ENCODE data around the gene POC1A. TPM values are rescaled to one million over a fixed set of nuclear protein-coding genes. Genes with fewer than 3 reads are reported as not detected.
A peak's percentile ranks its signal among the peaks of the same experiment; 100 is the strongest.

The POC1A gene
- total and polyA plus RNA-seq, 2 donors (not counting 1 experiment from before 2014, with no cell fraction given) = 1.7 to 2.8 TPM

- peak overlapping the region; percentile 92 for H3K4me3 Mint-ChIP-seq
- Histone ChIP-seq H3K4me1 (ENCODE audit: control insufficient read depth in 2 of 2, insufficient read depth in 2 of 2, low read length in 2 of 2) (peaks cover 47 to 60% of the 10 kb centered on the region in 2 donors), H3K36me3 (replicated peaks in 1 of 2; ENCODE audit: control extremely low read depth in 1 of 2, control insufficient read depth in 1 of 2, extremely low read depth in 1 of 2, insufficient read depth in 2 of 2, low read length in 1 of 2) (peaks cover 0 to 7% of the 10 kb centered on the region in 2 experiments), H3K4me2 (replicated peaks; ENCODE audit: low read depth, low read length, poor library complexity, severe bottlenecking) (peak overlapping the region; percentile 96), H3K4me3 (ENCODE audit: control extremely low read depth in 1 of 5, extremely low read depth in 1 of 5, insufficient read depth in 1 of 5, low read depth in 2 of 5, low read length in 4 of 5) (peak overlapping the region; percentile 2 to 66 (median 54)), H3K27ac (ENCODE audit: low read length in 2 of 2) (peak overlapping the region in 1 of 2 donors; percentile 27), H4K20me1 (ENCODE audit: control insufficient read depth, insufficient read depth, low read length, poor library complexity, severe bottlenecking) (no peaks in the 10 kb centered on the region), H3K9me3 (ENCODE audit: control extremely low read depth in 1 of 3, control insufficient read depth in 2 of 3, insufficient read depth in 1 of 3, low read length in 2 of 3) (no peaks in the 10 kb centered on the region), H3K27me3 (replicated peaks in 1 of 4; ENCODE audit: control extremely low read depth in 1 of 4, control insufficient read depth in 3 of 4, insufficient read depth in 4 of 4, low read length in 3 of 4) (no peaks in the 10 kb centered on the region), H2AFZ (ENCODE audit: insufficient read depth, low read depth, low read length, poor library complexity, severe bottlenecking) (peak overlapping the region; percentile 72), H3K79me2 (ENCODE audit: control insufficient read depth, insufficient read depth, low read length) (no peaks in the 10 kb centered on the region), H3K9ac (ENCODE audit: low read length) (peak overlapping the region; percentile 72)
- intact Hi-C loops (cut with micrococcal nuclease) = loop anchor here (1.0 to 10.0 kb wide), 3 partner anchors 54 to 480 kb away; partner anchors contain the start of genes NT5DC2, TLR9 and UQCC5
- DNase-seq (peak; percentile 44), ATAC-seq (ENCODE audit: low read depth) (no peak)
- WGBS (ENCODE audit: insufficient coverage) = 1% methylated on average over 19 of the region's 26 CpGs
- H3K27ac Mint-ChIP-seq = peak overlapping the region; percentile 91
- H3K27me3 Mint-ChIP-seq = no peaks in the 10 kb centered on the region
- POLR2A ChIA-PET = interaction anchor here (1.0 kb wide), 1 partner anchor 100 kb away, joined by 3 read pairs; the partner anchor contains the start of gene POC1A
- peaks cover 51% of the 10 kb centered on the region for H3K4me1 Mint-ChIP-seq
- CTCF ChIA-PET = interaction anchor here (1.2 to 3.7 kb wide), 3 partner anchors 59 to 93 kb away, joined by 4 to 31 read pairs (median 5); partner anchors contain the start of gene RPL29
- no peaks in the 10 kb centered on the region for H3K9me3 Mint-ChIP-seq (ENCODE audit: insufficient read depth)
- no peak for TF ChIP-seq EZH2 (IDR thresholded peaks at IDR 0.05; ENCODE audit: borderline replicate concordance, insufficient read depth, low read depth, low read length, poor library complexity, severe bottlenecking)
- no peak for TF ChIP-seq CTCF (IDR thresholded peaks at IDR 0.05)
Measured at GRCh38 chr3:52054661-52055511, 99.3 kb downstream of the POC1A start.
